Fibroblast of the conjunctiva (primary cell): ENCODE measurements around the gene RBM46.
"Not testable (repeated sequence)": the region's sequence is repeated elsewhere in the genome, so short reads cannot be mapped to it uniquely, and the experiment has no call there.

Experiments used
- DNase-seq: peaks from one replicate; pipeline ENCODE4 v3.0.0-alpha.2; 2010; ENCODE audit warnings: low read depth

RBM46 gene

DNA sequence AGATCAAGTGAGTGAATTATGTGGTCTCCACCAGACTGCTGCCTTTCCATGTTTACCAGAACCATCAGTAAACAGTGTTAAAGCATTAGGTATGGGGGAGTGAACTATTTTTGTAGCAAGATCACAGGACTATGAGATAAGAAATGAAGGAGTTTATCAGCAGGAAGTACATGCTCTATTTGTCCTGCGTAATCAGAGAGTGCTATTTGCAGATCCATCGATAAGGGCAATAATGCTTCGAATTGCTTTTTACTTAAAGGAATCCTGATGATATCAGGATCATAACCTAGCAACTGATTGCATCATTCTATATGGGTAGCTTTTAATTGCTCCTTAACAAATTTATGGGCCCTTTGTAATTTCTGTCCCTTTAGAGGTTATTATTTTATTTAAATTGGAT is 57.1 kb downstream of the RBM46 start:
- DNase-seq: no peak

DNA sequence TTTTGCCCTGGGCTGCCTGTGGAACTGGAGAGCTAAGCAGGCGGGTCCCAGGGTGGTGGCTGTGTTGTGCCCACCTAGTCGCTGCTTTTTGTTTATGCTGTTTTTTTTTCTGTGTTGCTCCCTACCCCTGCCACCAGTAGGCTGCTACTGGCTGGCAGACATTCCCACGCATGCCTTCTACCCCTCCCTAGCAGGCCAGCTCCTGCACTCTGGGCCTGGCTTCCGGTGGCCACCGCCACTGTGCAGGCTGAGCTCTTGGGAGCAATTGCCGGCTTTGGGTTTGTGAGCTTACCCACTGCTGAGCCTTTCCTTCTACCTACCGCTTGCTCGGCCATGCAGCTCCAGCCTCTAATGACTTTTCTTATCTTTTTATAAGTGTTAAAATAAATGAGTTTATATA is 57.6 kb downstream of the RBM46 start:
- no peak for DNase-seq

DNA sequence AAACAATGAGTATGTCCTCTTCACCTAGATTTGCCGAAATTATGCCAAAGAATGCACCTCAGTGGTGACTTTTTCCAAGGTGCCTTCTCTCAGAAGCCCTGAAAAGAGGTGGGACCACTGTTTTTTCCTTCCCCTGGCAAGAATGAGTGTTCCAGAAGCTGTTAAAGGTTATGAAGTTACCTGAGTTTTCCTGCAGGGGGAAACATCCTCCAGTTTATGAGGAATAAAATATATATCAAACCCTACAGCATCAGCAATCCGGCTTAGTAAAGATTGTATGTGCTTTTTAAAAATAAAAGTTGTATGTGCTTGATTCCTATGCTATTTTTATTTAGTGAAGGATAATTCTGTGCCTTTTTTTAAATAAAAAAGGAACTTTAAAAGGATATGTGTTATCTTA is 73.3 kb downstream of the RBM46 start:
- peak; percentile 4 for DNase-seq

DNA sequence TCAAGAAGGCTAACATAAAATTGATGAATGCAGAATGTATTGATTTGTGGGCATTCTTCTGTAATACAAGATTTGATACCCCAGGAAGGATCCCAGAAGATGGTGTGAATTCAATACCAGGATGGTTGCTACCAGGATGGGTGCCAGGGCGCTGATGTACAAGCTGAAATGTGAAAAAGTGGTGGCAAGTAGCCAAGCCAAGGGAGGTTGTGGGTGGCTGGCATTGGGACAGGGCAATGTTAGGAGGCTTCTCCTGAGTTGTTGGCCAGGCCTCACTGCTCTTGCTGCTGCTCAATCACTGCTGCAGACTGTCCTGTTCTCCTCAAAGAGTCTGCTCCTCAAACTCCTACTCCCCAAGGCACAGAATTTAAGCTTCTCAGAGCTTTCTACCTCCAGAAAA is 77.1 kb downstream of the RBM46 start:
- no peak for DNase-seq

DNA sequence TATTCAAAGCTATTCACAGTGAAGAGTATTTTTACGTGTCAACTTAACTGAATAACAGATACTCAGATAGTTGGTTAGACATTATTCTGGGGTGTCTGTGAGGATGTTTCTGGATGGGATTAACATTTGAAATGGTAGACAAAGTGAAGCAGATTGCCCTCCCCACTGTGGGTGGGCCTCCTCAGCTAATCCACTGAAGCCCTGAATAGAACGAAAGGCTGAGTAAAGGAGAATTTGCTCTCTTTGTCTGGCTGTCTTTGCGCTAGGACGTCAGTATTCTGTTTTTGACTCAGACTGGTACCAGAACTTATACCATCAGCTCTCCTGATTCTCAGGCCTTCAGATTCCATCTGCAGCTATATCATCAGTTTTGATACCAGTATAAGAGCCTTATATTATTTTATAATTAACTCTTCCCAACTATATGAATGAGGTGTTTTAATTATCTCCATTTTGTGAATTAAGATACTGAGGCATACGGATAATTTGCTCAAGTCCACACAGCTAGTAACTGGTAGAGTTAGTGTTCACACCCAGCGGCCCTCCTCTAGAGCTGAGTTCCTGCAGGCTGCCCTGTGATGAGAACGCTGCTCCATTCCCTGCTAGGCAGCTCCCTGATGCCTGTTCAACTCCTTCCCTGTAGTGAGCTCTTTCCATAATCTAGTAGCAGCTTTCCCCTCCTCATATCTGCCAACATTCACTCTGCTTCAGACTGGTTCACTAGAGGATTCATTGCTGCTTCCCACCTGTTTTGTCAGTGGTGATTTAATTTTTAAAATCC is 87.5 kb downstream of the RBM46 start:
- DNase-seq: no peak

DNA sequence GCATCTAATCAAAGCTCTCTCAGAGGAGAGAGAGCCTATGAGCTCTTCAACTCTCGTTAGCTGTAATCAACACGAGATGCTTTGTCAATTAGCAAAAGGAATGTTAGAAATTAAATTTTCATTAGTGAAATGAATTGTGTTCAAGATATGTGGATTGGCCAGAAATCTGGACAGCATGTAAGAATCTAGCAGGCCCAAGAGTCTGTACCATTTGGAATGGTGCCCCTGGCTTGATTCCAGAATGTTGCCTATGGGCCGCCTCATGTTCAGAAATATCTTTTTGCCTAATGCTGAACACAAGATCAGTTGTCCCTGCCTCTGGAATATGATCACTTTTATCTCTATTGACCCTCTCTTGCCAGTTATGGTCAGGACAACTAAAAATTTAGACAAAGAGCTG is 88.2 kb downstream of the RBM46 start:
- no peak for DNase-seq

DNA sequence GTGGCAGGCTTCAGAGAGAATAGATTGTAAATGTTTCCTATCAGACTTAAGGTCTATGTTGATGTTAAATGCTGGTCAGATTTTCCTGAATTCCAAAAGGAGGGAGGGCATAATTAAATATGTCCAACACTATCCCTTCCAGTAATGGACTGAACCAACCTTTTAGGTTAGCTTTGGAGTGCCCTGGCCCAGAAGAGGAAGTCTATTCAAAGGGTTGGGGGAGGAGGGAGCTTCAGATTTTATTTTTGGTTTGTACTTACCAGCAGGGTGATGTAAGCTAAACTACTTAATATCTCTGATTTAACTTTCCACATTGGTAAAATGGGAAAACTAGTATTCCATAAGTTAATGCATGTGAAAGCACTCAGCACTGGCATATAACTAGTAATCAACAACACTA is 91.1 kb downstream of the RBM46 start:
- DNase-seq: no peak

DNA sequence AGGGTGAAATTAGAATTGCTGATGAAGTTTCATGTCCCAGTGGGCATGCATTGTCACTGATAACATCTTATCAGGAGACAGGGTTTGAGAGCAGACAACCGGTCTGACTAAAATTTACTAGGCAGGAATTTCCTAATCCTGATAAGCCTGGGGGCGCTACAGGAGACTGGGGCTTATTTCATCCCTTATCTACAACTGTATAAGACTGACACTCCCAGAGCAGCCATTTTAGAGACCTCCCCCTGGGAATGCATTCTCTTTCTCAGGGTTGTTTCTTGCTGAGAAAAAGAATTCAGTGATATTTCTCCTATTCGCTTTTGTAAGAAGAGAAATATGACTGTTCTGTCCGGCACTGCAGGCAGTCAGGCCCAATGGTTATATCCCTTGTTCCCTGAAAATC is 93.0 kb downstream of the RBM46 start:
- not testable (repeated sequence) for DNase-seq

DNA sequence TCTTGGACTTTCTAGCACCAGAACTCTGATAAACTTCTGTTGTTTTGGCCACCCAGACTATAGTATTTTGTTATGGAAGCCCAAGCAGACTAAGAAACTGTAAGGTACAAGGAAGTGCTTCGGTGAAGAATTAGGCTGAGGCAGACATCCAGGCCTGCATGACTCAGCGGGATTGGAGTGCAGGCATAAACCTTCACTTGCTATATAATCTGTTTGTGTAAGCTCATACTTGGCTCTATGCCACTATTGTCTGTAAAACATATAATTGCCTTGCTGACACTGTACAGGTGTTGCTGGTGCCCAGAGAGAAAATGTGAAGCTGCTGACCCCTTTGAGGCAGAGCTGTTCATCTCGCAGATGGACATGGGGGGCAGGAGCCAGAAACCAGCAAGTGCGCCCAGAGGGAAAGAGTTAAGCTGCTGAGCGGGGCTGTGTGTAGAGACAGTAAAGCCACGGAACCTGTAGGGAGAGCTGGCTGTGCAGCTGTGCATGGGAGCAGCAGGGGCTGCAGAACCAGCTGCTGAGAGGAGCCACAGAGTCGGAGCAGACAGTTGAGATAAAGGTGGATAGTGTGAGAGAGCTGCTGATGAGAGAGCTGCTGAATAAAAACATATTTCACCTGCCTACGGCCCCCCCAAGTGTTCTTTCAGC is 96.2 kb downstream of the RBM46 start:
- peak; percentile 3 for DNase-seq
